CD4-positive, alpha-beta memory T cell (primary cell): ENCODE measurements around the gene SNED1. TPM values are rescaled to one million over a fixed set of nuclear protein-coding genes. Genes with fewer than 3 reads are reported as not detected.
A peak's percentile ranks its signal among the peaks of the same experiment; 100 is the strongest.

ENCODE experiments used
- CTCF ChIA-PET: fragments of 350-600 bp; sonication (Branson Sonifier 250); formaldehyde crosslinking; loops from one replicate; lab custom pipeline; 2021; ENCODE audit warnings: inconsistent platforms; ENCODE audit not compliant: partially characterized antibody; lab: Charles Lee
- POLR2A ChIA-PET: fragments of 350-600 bp; sonication (Branson Sonifier 250); formaldehyde crosslinking; loops from one replicate; lab custom pipeline; 2021; ENCODE audit not compliant: partially characterized antibody; lab: Charles Lee
- DNase-seq, 5 donors: peaks; one replicate each; pipeline versions ENCODE4 v3.0.0 to v3.0.0-alpha.2; 2020 to 2022; ENCODE audit warnings: mixed read lengths in 1 of 5
- H3K27ac ChIP-seq: one replicate; pipeline ENCODE4 v1.7.0; 2013; ENCODE audit warnings: low read depth, low read length
- H3K27me3 ChIP-seq: 2 replicates; pipeline ENCODE4 v1.7.0; 2013; ENCODE audit warnings: mild to moderate bottlenecking, low read length, moderate library complexity; ENCODE audit not compliant: insufficient read depth
- H3K36me3 ChIP-seq: 2 replicates; pipeline ENCODE4 v1.7.0; 2013; ENCODE audit warnings: mild to moderate bottlenecking, low read length, moderate library complexity; ENCODE audit not compliant: insufficient read depth
- H3K4me1 ChIP-seq: 2 replicates; pipeline ENCODE4 v1.7.0; 2013; ENCODE audit warnings: mild to moderate bottlenecking, low read length, moderate library complexity; ENCODE audit not compliant: insufficient read depth
- H3K4me3 ChIP-seq, 2 donors: one replicate each; pipeline ENCODE4 v1.7.0; 2013; ENCODE audit warnings: low read length in 2 of 2, mild to moderate bottlenecking in 1 of 2
- H3K9me3 ChIP-seq, 2 donors: one replicate each; pipeline ENCODE4 v1.7.0; 2013; ENCODE audit warnings: low read length in 2 of 2, control low read depth in 1 of 2; ENCODE audit not compliant: control insufficient read depth in 1 of 2
- H3K27ac Mint-ChIP-seq, 7 donors: one replicate each; pipeline ENCODE4 v1.8.0; 2020 to 2021; ENCODE audit warnings: mixed read lengths in 7 of 7, mild to moderate bottlenecking in 6 of 7, inconsistent platforms in 3 of 7, moderate library complexity in 3 of 7
- H3K27me3 Mint-ChIP-seq, 2 donors: one replicate each; pipeline ENCODE4 v1.8.0; 2020 to 2021; ENCODE audit warnings: mixed read lengths in 2 of 2
- H3K36me3 Mint-ChIP-seq, 2 donors: one replicate each; pipeline ENCODE4 v1.8.0; 2020 to 2021; ENCODE audit warnings: mixed read lengths in 2 of 2, inconsistent platforms in 1 of 2, mild to moderate bottlenecking in 1 of 2
- H3K4me1 Mint-ChIP-seq, 4 donors: one replicate each; pipeline ENCODE4 v1.8.0; 2020 to 2021; ENCODE audit warnings: mixed read lengths in 4 of 4, mild to moderate bottlenecking in 1 of 4
- H3K4me3 Mint-ChIP-seq, 8 donors: one replicate each; pipeline ENCODE4 v1.8.0; 2020 to 2021; ENCODE audit warnings: mixed read lengths in 8 of 8, mild to moderate bottlenecking in 7 of 8, moderate library complexity in 6 of 8, inconsistent platforms in 3 of 8
- H3K9me3 Mint-ChIP-seq, 8 donors: one replicate each; pipeline ENCODE4 v1.8.0; 2020 to 2021; ENCODE audit warnings: mixed read lengths in 8 of 8, mild to moderate bottlenecking in 5 of 8, inconsistent platforms in 3 of 8, moderate library complexity in 1 of 8
- intact Hi-C: fragments of 100-400 bp; cut with micrococcal nuclease; formaldehyde crosslinking; loops from one replicate; pipeline ENCODE4 v1.15.1; 2023
- polyA plus RNA-seq, 2 donors: library from polyadenylated mRNA; unstranded; fragments of 300-500 nt; fragmentation: Illumina TruSeq; gene quantifications; one replicate each; pipeline ENCODE4 v1.2.3, GENCODE V29; 2021
- total RNA-seq, 2 experiments: library from RNA; stranded (reverse); gene quantifications; one replicate each; pipeline ENCODE4 v1.2.3, GENCODE V29; 2021

Gene SNED1
- total and polyA plus RNA-seq, 4 experiments from 2014 or later = 1.6 to 90.1 (median 44.2) TPM

DNA sequence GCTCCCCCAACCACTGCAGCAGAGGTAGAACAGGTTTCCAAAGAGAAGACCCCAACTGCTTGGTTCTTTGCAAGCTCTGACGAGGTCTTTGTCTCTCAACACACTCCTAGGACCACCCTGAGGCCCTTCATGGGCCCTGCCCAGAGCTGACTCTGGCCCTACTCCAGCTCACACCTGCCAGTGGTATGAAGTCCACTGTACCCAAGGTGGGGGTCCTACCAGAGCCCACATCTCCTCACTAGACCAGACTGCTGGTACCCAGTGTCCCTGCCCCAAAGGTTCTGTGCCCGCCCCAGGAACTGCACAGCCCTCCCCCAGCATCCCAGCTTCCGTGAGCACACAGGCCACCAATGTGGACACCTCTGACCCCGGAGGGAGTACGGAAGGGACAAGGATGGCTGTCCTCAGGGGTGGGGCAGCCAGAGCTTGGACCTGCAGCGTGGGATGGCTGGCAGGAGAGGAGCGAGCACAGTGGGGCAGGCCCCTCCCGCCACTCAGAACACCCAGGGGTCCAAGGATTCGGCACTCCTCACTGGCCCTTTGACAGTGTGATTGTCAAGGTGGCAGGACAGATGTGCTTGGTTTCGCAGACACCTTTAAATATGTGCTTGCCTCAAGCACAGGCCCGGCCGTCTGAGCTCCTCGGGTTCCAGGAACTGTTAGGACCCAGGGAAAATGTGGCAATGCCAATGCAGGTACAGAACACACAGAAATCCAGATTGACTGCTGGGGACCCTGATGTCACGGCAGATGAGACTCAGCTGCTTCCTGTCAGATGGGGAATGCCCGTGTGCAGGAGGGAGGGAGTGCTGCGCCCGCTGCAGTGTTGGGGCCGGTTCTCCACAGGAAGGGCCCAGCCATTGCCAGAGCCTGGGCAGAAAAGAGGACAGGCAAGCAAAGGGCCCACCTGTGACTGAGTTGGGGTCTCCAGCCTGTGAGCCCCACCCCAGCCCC lies 52.5 kb downstream of the SNED1 start:
- no peaks in the 10 kb centered on the region for H3K27me3 Mint-ChIP-seq

DNA sequence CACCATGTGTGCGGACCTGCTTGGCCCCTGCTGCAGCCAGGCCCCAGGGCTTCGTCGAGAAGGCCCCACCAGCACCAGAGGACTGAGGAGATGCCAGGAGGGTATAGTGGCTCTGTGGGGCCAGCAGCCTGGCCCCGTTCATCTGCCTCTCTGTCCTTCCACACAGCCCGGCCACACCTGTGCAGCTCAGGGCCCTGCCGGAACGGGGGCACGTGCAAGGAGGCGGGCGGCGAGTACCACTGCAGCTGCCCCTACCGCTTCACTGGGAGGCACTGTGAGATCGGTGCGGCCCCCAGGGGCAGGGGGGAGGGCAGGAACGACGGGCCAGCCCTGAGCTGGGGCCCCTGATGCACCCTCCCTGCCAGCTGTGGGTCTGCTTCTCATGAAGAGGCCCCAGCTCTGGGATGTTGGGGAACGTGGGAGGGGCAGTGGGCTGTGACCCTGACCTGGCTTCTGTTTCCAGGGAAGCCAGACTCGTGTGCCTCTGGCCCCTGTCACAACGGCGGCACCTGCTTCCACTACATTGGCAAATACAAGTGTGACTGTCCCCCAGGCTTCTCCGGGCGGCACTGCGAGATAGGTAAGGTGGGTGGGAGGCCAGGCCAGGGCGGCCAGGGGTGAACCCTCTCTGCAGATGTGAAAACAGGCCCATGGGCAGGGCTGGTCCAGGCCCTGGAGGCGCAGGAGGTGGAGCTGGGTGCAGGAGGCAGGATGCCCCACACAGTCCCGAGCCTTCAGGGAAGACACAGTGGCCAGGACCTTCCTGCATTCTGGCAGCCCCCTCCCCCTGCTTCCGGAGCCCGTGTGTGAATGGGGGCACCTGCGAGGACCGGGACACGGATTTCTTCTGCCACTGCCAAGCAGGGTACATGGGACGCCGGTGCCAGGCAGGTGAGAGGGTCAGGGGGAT lies 53.4 kb downstream of the SNED1 start:
- no peak overlapping the region for H3K4me3 Mint-ChIP-seq
- H3K27ac ChIP-seq = no peak overlapping the region
- peaks cover 0 to 3% (median 0%) of the 10 kb centered on the region in 4 donors for H3K4me1 Mint-ChIP-seq
- H3K27me3 ChIP-seq = no peaks in the 10 kb centered on the region
- POLR2A ChIA-PET = no interaction called here
- H3K9me3 ChIP-seq = no peaks in the 10 kb centered on the region
- CTCF ChIA-PET = no interaction called here
- no peaks in the 10 kb centered on the region for H3K36me3 ChIP-seq
- no peaks in the 10 kb centered on the region for H3K9me3 Mint-ChIP-seq
- peaks cover 3 to 13% of the 10 kb centered on the region in 2 donors for H3K36me3 Mint-ChIP-seq
- intact Hi-C loops = no loop called here
- H3K27ac Mint-ChIP-seq = no peak overlapping the region
- H3K27me3 Mint-ChIP-seq = no peaks in the 10 kb centered on the region
- peak in 1 of 5 donors; percentile 22 for DNase-seq
- no peaks in the 10 kb centered on the region for H3K4me1 ChIP-seq
- H3K4me3 ChIP-seq = no peak overlapping the region

More for the DNA sequence above, 52.5 kb downstream of the SNED1 start:
- intact Hi-C loops = no loop called here
- CTCF ChIA-PET = no interaction called here
- POLR2A ChIA-PET = interaction anchor here (2.1 kb wide), 1 partner anchor 8 kb away, joined by 5 read pairs; no protein-coding TSS in a partner anchor
- peaks cover 0 to 3% (median 0%) of the 10 kb centered on the region in 4 donors for H3K4me1 Mint-ChIP-seq
- Histone ChIP-seq H3K4me1 (no peaks in the 10 kb centered on the region), H3K27me3 (no peaks in the 10 kb centered on the region), H3K36me3 (no peaks in the 10 kb centered on the region), H3K27ac (no peak overlapping the region), H3K9me3 (no peaks in the 10 kb centered on the region), H3K4me3 (no peak overlapping the region)
- DNase-seq = peak in 1 of 5 donors; percentile 33
- peaks cover 0 to 3% (median 0%) of the 10 kb centered on the region in 8 donors for H3K9me3 Mint-ChIP-seq
- H3K36me3 Mint-ChIP-seq = peaks cover 3 to 17% of the 10 kb centered on the region in 2 donors
- no peak overlapping the region for H3K4me3 Mint-ChIP-seq
- peak overlapping the region in 1 of 7 donors; percentile 29 for H3K27ac Mint-ChIP-seq

DNA sequence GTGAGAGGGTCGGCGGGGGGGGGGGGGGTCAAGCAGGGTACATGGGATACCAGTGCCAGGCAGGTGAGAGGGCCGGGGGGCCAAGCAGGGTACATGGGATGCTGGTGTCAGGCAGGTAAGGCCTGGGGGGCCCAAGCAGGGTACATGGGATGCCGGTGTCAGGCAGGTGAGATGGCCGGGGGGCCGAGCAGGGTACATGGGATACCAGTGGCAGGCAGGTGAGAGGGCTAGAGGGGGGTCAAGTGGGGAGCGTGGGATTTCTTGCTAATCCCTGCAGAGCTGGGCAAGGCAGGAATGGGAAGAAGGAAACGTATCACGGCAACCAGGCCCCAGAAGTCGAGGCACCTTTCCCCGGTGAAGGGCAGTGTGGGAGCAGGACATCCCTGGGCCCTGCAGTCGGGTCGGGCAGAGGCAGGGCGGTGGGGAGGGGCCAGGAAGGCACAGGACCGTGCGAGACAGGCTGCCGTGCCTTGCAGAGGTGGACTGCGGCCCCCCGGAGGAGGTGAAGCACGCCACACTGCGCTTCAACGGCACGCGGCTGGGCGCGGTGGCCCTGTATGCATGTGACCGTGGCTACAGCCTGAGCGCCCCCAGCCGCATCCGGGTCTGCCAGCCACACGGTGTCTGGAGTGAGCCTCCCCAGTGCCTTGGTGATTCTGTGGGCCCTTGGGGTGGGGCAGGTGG lies 54.4 kb downstream of the SNED1 start:
- ChIA-PET CTCF (no interaction called here), POLR2A (interaction anchor here (1.1 kb wide), 1 partner anchor 9 kb away, joined by 4 read pairs; no protein-coding TSS in a partner anchor)
- intact Hi-C loops = no loop called here
- Mint-ChIP-seq H3K36me3 (peaks cover 3 to 13% of the 10 kb centered on the region in 2 donors), H3K27me3 (no peaks in the 10 kb centered on the region), H3K9me3 (no peaks in the 10 kb centered on the region), H3K27ac (peak overlapping the region in 2 of 7 donors; percentile 37 to 57), H3K4me1 (peaks cover 2 to 3% (median 2%) of the 10 kb centered on the region in 4 donors), H3K4me3 (no peak overlapping the region)
- no peaks in the 10 kb centered on the region for H3K4me1 ChIP-seq
- H3K27ac ChIP-seq = no peak overlapping the region
- peak in 1 of 5 donors; percentile 15 for DNase-seq
- H3K9me3 ChIP-seq = no peaks in the 10 kb centered on the region
- H3K27me3 ChIP-seq = no peaks in the 10 kb centered on the region
- no peak overlapping the region for H3K4me3 ChIP-seq
- no peaks in the 10 kb centered on the region for H3K36me3 ChIP-seq

DNA sequence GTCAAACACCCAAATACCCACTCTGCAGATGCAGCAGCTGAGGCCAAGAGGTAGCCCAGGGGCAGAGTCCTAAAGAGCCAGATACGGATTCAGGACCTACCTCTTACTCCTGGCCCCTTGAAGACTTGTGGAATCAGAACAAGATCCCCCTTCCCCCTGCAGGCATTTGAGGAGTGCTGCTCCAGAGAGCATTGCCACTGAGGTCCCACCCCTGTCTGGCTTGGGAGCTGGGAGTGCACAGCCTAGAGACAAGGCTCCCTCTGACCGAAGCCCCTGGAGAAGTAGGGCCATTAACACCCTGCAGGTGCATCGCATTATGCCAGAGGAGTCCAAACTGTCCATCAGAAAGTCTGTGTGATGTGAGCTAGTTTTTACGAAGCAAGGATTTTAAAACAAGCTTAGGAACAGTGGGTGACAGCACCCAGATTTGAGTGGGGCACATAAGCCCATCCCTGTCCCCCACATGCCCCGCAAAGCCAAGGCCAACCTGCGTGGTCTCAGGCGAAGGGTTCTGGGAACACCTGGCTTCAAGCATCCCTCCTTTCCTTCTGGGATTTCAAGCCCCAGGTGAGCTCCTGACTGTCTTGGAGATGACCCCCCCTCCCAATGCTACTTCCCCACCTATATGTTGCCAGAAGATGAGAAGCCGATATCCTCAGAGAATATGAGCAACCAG lies 55.3 kb downstream of the SNED1 start:
- peaks cover 3 to 13% of the 10 kb centered on the region in 2 donors for H3K36me3 Mint-ChIP-seq
- no peak overlapping the region for H3K27ac Mint-ChIP-seq
- no peaks in the 10 kb centered on the region for H3K9me3 ChIP-seq
- no peaks in the 10 kb centered on the region for H3K27me3 ChIP-seq
- H3K4me3 ChIP-seq = no peak overlapping the region
- ChIA-PET CTCF (no interaction called here), POLR2A (interaction anchor here (1.1 kb wide), 1 partner anchor 8 kb away, joined by 4 read pairs; no protein-coding TSS in a partner anchor)
- H3K9me3 Mint-ChIP-seq = no peaks in the 10 kb centered on the region
- no peaks in the 10 kb centered on the region for H3K36me3 ChIP-seq
- DNase-seq = no peak
- H3K27ac ChIP-seq = no peak overlapping the region
- no peaks in the 10 kb centered on the region for H3K27me3 Mint-ChIP-seq
- H3K4me1 ChIP-seq = no peaks in the 10 kb centered on the region
- intact Hi-C loops = no loop called here
- peaks cover 0 to 4% (median 4%) of the 10 kb centered on the region in 4 donors for H3K4me1 Mint-ChIP-seq
- no peak overlapping the region for H3K4me3 Mint-ChIP-seq

- no peaks in the 10 kb centered on the region for H3K9me3 Mint-ChIP-seq
- H3K27ac Mint-ChIP-seq = no peak overlapping the region
- Histone ChIP-seq H3K4me3 (no peak overlapping the region), H3K27me3 (no peaks in the 10 kb centered on the region), H3K9me3 (no peaks in the 10 kb centered on the region), H3K27ac (no peak overlapping the region), H3K36me3 (no peaks in the 10 kb centered on the region), H3K4me1 (peaks cover 10% of the 10 kb centered on the region)
- intact Hi-C loops = no loop called here
- H3K4me3 Mint-ChIP-seq = no peak overlapping the region
- ChIA-PET POLR2A (interaction anchor here (0.5 to 1.0 kb wide), 2 partner anchors 8 to 17 kb away, joined by 3 to 4 read pairs; no protein-coding TSS in a partner anchor), CTCF (no interaction called here)
- H3K4me1 Mint-ChIP-seq = peaks cover 0 to 12% (median 4%) of the 10 kb centered on the region in 4 donors
- peaks cover 0 to 2% of the 10 kb centered on the region in 2 donors for H3K36me3 Mint-ChIP-seq
- no peaks in the 10 kb centered on the region for H3K27me3 Mint-ChIP-seq
- no peak for DNase-seq
Observed at GRCh38 chr2:241061275-241061674, 62.9 kb downstream of the SNED1 start.

- H3K27me3 Mint-ChIP-seq = no peaks in the 10 kb centered on the region
- ChIA-PET POLR2A (interaction anchor here (1.0 to 1.3 kb wide), 2 partner anchors 9 to 79 kb away, joined by 3 to 4 read pairs; no protein-coding TSS in a partner anchor), CTCF (no interaction called here)
- intact Hi-C loops = no loop called here
- H3K9me3 Mint-ChIP-seq = no peaks in the 10 kb centered on the region
- peaks cover 0 to 12% (median 4%) of the 10 kb centered on the region in 4 donors for H3K4me1 Mint-ChIP-seq
- Histone ChIP-seq H3K4me3 (no peak overlapping the region), H3K4me1 (peaks cover 10% of the 10 kb centered on the region), H3K36me3 (no peaks in the 10 kb centered on the region), H3K27me3 (no peaks in the 10 kb centered on the region), H3K9me3 (no peaks in the 10 kb centered on the region), H3K27ac (no peak overlapping the region)
- H3K27ac Mint-ChIP-seq = no peak overlapping the region
- H3K36me3 Mint-ChIP-seq = peaks cover 0 to 2% of the 10 kb centered on the region in 2 donors
- peak overlapping the region in 1 of 8 donors; percentile 17 for H3K4me3 Mint-ChIP-seq
- DNase-seq = no peak
Observed at GRCh38 chr2:241062389-241063092, 64.1 kb downstream of the SNED1 start.
